NCI-H2107 (cell line): Measurements from ENCODE around the gene HTR3B.
"Not testable (repeated sequence)": the region's sequence is repeated elsewhere in the genome, so short reads cannot be mapped to it uniquely, and the experiment has no call there.

Experiments
- DNase-seq: peaks from one replicate; lab custom pipeline; 2025; lab: John Stamatoyannopoulos, UW

HTR3B gene

DNA sequence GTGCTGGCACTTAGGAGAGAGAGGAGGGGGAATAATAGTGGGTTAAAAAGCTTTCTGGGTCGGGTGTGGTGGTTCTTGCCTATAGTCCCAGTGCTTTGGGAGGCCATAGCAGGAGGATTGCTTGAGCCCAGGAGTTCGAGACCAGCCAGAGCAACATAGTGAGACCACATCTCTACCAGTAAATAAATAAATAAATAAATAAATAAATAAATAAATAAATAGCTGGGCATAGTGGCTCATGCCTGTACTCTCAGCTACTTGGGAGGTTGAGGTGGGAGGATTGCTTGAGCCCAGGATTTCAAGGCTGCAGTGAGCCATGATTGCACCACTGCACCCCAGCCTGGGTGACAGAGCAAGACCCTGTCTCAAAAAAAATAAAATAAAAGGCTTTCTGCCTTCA lies 41.6 kb downstream of the HTR3B start:
- not testable (repeated sequence) for DNase-seq

DNA sequence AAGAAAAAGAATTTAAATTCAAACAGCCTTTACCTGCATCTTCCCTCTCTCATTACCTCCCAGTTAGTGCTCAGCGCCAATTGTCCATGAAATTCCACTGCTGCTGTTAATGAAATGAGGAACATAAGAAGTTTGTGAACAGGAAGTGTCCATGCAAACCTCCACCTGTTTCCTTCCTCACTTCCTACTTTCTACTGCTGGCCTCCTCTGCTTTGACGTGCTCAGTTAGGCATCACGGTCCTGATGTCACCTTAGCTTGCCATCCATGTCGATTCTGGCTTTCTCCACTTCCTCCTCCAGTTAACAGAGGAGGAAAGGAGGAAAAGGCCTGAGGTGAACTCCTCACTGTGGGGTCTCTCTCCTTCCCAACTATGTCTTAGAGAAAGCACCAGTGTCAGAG lies 43.4 kb downstream of the HTR3B start:
- no peak for DNase-seq

DNA sequence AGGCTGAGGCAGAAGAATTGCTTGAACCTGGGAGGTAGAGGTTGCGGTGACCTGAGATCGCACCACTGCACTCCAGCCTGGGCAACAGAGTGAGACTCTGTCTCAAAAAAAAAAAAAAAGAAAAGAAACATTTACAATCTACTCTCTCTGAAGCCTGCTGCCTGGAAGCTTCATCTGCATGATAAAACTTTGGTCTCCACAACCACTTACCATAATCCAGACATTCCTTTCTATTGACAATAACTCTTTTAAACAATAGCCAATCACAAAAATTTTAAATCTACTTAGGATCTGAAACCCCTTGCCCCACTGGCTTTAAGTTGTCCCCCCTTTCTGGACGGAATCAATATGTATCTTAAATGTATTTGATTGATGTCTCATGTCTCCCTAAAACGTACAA lies 45.3 kb downstream of the HTR3B start:
- no peak for DNase-seq

GRCh38 chr11:113951537-113951936 lies 46.9 kb downstream of the HTR3B start:
- no peak for DNase-seq

DNA sequence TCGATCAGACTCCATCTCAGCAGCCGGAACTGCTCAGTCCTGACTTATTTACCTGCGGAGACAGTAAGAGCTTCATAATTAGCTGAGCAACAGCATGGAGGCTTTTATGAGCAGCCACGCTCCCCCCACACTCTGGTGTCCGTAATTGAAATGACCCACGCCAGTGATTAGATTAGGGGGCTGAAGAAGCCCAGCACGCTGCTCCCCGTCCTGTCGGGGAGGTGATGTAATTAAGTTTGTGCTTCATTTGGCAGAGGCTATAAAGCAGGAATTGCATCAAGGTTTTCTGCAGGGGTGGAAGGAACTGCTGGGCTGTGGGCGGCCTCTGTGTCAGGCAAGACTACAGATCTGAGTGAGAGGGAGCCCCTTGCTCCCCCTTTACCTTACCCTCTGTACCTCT lies 47.5 kb downstream of the HTR3B start:
- DNase-seq = no peak

GRCh38 chr11:113952588-113952987 lies 48.0 kb downstream of the HTR3B start:
- no peak for DNase-seq

DNA sequence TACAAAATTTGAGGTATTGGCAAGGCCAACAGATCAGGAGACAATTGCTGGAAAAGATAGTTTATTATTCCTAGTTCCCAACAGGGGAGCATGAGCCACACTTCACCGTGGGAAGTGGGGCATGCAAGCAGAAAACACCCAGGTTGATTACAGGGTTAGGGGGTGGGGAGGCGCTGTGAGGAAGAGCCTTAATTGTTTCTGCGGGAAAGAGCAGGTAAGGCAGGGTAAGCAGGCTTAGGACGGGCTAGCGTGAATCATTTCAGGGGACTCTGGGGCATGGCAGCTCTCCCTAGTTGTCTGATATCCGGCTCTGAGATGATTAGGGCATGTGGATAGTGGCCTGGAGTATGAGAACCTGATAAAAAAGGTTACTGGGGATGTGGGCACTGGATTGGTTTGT lies 49.6 kb downstream of the HTR3B start:
- DNase-seq = no peak

- no peak for DNase-seq
These were observed 52.4 kb downstream of the HTR3B start for GRCh38 chr11:113956986-113957385.

DNA sequence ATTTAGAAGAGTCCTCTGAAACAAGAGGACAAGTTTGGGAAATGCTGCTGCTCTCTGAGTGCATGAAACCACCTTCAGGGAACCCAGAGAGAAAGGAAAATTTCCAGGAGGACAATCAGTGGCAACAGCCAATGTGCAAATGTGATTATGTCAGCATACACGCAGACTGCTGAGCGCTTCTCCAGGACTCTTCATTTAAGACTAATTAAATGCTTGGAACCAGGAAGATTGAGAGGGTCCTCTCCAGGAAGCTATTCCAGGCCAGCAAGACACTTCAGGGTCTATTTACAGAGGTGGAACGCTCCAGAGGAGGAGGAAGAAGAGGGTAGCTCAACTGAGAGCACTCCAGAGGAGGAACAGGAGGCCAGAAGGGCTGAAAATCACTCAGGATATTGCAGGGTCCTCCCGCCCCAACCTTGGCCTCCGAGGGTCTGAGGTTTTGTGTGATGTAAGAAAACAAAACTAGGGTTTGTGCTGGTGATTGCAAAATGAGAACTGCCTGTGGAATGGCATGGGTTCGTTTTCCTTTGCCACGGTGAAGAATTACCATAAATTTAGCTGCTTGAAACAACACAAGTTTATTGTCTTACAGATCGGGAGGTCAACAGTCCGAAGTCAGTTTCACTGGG lies 56.2 kb downstream of the HTR3B start:
- no peak for DNase-seq

DNA sequence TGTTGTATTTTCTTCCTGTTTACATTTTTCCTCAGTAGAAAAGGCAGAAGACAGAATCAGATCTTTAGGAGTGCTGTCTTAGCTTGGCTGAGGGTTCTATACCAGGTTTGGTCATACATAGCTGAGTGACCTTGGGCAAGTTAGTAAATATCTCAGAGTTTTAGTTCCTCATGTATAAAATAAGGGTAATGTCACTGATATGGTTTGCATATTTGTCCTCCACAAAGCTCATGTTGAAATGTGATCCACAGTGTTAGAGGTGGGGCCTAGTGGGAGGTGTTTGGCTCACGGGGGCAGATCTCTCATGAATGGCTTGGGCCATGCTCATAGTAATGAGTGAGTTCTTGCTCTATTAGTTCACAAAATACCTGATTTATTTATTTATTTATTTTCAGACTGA lies 62.8 kb downstream of the HTR3B start:
- DNase-seq = no peak

DNA sequence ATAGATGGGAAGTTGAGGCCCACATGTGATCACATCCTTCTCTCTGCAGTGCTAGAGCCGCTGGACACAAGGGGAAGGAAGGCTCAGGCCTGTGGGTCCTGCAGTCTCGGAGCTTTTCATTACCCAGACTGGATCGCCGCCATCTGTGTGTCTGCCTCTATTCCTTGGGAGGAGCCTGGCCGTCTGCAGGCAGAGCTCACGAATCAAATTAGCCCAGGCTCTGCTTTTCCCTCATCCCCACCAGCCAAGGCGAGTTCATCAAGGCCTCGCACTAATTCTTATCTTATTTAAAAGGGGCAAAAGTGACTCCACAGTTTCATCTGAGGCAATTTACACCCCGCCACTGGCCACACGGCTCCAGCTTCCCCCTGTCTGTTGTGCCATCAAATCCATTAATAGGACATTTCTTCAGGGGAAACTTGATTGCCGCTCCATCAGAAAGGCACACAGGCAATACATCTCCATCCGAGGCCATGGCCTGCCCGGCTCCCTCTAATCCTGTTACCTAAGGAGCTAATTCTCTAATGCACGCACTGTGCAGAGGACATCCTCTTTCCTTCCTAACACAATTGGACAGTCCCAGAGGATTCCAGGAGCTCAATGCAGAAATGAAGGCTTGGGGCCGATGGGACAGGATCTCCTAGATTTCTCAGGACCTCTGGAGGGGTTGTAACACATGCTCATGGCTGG lies 67.1 kb downstream of the HTR3B start:
- no peak for DNase-seq

DNA sequence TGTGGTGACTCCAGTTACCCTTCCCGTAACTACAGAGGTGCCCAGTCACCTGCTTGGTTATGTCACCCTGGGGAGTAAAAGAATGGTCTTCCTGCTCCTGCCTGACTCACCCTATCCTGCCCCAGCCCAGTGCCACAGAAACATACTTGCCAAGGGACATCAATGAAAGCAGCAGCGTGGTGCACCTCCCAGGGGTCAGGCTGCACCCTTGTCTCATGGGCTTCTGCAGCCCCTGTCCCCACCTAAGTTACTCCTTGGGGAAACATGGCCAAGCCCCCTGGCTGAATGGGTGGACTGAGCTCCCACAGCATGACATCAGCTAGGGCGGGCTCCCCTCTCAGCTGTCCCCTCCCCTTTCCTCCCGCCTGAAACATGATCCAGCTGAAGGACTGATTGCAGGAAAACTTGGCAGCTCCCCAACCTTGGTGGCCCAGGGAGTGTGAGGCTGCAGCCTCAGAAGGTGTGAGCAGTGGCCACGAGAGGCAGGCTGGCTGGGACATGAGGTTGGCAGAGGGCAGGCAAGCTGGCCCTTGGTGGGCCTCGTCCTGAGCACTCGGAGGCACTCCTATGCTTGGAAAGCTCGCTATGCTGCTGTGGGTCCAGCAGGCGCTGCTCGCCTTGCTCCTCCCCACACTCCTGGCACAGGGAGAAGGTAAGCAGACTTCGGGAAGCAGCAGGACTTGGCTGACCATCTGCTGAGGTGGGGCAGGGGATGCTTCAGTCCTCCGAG lies 70.3 kb downstream of the HTR3B start, which contains the start of gene HTR3A:
Gene HTR3A (plus strand): TSS at position 368 of the 730 bp plus-strand sequence. CDS start 218 bp downstream, at position 586.
- peak; percentile 84 for DNase-seq

DNA sequence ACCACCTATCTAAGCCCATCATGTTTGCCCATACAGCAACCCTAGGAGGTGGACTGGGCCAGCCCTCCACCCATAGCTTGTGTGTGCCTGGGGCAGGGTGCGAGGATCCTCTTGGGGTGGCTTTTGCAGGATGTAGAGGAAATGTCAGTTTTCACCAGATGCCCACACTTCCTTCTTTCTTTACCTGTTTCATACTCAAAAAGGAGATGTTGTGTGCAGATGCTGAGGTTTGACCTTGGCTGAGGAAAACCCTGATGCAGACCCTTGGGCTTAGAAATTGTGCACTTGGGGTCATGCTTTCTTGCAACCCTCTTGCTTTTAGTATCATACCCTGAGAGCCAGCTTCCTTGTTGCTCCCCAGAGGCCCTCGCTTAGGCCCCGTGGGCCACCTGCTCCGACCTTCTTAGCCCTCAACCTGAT lies 72.5 kb downstream of the HTR3B start:
- no peak for DNase-seq

- DNase-seq = no peak
These were observed 73.1 kb downstream of the HTR3B start for GRCh38 chr11:113977701-113978100.

- DNase-seq = no peak
These were observed 74.8 kb downstream of the HTR3B start for GRCh38 chr11:113979431-113979830.

- no peak for DNase-seq
These were observed 76.2 kb downstream of the HTR3B start for GRCh38 chr11:113980785-113981184.

GRCh38 chr11:113982306-113982705 lies 77.7 kb downstream of the HTR3B start:
- no peak for DNase-seq

DNA sequence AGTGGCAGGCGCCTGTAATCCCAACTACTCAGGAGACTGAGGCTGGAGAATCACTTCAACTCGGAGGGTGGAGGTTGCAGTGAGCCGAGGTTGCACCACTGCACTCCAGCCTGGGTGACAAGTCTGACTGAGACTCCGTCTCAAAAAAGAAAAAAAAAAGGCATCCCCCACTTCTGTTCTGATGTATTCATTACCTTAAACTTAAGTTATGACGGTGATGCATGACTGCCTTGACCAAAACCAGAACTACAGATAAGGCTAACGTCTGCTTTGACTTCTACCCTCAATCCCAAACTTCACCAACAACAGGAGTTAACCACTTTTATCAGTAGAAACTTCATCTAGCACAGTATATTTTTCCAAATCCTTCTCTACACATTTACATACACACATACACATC lies 80.2 kb downstream of the HTR3B start:
- no peak for DNase-seq

DNA sequence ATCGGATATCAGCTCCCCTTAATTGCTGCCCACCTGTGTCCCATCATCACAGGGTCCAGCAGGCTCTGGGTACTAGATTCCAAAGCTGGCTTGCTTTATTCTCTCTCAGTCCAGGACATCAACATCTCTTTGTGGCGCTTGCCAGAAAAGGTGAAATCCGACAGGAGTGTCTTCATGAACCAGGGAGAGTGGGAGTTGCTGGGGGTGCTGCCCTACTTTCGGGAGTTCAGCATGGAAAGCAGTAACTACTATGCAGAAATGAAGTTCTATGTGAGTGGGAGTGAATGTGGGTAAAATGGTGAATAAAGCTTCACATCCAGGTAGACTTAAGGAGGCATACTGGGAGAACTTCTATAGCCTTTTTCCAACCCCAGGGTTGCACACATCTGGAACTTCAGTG lies 81.3 kb downstream of the HTR3B start:
- DNase-seq = no peak

GRCh38 chr11:113986351-113987140 lies 82.0 kb downstream of the HTR3B start:
- DNase-seq = no peak

DNA sequence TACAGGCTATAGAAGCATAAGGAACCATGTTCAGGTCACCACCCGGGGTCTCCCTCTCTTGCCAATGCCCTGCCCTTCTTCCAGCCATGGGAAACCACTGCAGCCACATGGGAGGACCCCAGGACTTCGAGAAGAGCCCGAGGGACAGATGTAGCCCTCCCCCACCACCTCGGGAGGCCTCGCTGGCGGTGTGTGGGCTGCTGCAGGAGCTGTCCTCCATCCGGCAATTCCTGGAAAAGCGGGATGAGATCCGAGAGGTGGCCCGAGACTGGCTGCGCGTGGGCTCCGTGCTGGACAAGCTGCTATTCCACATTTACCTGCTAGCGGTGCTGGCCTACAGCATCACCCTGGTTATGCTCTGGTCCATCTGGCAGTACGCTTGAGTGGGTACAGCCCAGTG lies 84.8 kb downstream of the HTR3B start:
- DNase-seq = no peak

GRCh38 chr11:113989916-113990315 lies 85.3 kb downstream of the HTR3B start:
- DNase-seq = no peak
